ENCODE results near the gene XRCC1.

DNA sequence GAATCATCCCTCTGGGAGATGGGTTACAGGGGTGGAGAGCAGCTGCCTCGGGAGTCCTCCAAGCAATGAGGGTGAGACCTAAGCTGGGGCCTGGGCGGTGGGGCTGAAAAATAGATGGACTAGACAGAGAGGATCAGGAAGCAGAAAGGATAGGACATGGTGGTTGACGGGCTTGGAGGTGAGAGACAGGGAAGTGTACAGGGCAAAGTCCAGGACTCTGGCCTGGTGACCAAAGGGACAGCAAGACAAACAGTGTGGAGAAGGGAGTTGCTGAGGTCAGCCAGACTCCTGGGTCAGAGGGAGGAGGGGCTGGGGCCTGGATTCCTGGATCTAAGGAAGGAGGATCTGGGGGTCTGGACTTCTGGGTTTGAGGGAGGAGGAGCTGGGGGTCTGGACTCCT, 76.3 kb downstream of the XRCC1 start:
- TF ChIP-seq, protein P1, sequence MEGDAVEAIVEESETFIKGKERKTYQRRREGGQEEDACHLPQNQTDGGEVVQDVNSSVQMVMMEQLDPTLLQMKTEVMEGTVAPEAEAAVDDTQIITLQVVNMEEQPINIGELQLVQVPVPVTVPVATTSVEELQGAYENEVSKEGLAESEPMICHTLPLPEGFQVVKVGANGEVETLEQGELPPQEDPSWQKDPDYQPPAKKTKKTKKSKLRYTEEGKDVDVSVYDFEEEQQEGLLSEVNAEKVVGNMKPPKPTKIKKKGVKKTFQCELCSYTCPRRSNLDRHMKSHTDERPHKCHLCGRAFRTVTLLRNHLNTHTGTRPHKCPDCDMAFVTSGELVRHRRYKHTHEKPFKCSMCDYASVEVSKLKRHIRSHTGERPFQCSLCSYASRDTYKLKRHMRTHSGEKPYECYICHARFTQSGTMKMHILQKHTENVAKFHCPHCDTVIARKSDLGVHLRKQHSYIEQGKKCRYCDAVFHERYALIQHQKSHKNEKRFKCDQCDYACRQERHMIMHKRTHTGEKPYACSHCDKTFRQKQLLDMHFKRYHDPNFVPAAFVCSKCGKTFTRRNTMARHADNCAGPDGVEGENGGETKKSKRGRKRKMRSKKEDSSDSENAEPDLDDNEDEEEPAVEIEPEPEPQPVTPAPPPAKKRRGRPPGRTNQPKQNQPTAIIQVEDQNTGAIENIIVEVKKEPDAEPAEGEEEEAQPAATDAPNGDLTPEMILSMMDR (IDR thresholded peaks at IDR 0.05) = no peak
- TF ChIP-seq, protein P2, sequence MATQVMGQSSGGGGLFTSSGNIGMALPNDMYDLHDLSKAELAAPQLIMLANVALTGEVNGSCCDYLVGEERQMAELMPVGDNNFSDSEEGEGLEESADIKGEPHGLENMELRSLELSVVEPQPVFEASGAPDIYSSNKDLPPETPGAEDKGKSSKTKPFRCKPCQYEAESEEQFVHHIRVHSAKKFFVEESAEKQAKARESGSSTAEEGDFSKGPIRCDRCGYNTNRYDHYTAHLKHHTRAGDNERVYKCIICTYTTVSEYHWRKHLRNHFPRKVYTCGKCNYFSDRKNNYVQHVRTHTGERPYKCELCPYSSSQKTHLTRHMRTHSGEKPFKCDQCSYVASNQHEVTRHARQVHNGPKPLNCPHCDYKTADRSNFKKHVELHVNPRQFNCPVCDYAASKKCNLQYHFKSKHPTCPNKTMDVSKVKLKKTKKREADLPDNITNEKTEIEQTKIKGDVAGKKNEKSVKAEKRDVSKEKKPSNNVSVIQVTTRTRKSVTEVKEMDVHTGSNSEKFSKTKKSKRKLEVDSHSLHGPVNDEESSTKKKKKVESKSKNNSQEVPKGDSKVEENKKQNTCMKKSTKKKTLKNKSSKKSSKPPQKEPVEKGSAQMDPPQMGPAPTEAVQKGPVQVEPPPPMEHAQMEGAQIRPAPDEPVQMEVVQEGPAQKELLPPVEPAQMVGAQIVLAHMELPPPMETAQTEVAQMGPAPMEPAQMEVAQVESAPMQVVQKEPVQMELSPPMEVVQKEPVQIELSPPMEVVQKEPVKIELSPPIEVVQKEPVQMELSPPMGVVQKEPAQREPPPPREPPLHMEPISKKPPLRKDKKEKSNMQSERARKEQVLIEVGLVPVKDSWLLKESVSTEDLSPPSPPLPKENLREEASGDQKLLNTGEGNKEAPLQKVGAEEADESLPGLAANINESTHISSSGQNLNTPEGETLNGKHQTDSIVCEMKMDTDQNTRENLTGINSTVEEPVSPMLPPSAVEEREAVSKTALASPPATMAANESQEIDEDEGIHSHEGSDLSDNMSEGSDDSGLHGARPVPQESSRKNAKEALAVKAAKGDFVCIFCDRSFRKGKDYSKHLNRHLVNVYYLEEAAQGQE (IDR thresholded peaks at IDR 0.05; ENCODE audit: insufficient read depth in 1 of 2, low read depth in 2 of 2, low read length in 1 of 2) = no peak
- no peak for TF ChIP-seq SIN3A (IDR thresholded peaks at IDR 0.05; ENCODE audit: borderline replicate concordance, insufficient read depth, low read depth, low read length)
